NCI-H1694 (cell line): Measurements from ENCODE around the gene LRRC8D.
"Not testable (repeated sequence)": the region's sequence is repeated elsewhere in the genome, so short reads cannot be mapped to it uniquely, and the experiment has no call there.

Source experiments
- DNase-seq: peaks from one replicate; lab custom pipeline; 2025; lab: John Stamatoyannopoulos, UW

Gene LRRC8D

DNA sequence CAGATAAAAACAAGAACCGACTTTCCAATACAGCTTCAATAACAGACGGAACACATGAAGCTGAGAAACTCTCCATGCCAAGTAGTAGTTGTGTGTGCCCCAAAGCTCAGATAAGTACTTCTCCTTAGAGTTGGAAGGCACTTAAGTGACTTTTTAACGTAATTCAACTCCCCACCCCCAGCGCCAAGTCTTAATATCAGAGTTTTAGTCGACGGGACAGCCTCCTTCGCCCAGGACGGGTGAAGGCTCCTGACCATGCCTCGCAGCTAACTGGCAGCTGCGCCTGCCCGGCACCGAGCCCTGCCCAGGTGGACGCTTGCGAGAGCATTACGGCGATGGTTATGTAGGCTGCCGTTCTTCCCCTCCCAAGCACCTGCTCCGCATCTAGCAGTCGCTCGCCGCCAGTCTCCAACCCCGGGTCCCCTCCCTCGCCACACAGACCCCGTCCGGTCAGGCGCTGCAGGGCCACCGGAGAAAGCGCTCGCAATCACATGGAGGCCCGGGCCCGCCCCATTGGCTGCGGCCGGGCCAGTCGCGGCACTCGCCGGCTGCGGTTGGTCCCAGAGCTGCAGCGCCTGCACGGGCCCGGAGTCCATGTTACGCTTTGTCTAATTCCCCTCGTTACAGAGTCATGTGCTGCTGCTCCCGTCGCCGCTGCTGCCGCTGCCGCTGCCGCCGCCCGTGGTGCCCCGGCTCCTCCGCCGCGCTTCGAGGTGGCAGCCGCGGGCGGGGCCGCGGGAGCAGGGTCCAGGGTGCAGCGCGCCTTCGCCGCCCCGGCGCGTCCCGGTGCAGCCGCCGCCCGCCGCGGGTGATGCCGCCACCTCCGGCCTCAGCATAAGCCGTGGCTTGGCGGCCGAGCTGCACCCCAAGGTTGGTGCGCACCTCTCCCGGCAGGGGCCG, at the start of gene LRRC8D:
Gene LRRC8D, plus strand, starts transcription at position 611 of the 900 bp plus-strand sequence. CDS start 112,037 bp downstream, outside the sequence.
- peak; percentile 71 for DNase-seq

- no peak for DNase-seq
Measured at GRCh38 chr1:89771991-89772560, 48.8 kb upstream of the LRRC8D start.

DNA sequence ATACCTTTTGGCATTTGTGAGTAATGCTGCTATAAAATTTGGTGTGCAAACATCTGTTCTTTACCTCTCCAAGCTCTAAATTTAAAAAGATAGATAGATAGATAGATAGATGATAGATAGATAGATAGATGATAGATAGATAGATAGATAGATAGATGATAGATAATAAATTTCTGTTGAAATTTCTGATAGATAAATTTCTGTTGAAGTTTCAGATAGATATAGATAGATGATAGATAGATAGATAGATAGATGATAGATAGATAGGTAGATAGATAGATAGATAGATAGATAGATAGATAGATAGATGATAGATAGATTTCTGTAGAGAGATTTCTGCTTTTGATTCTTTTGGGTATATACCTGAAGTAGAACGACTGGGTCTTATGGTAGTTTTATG, 44.7 kb upstream of the LRRC8D start:
- DNase-seq, result not testable (repeated sequence)

- not testable (repeated sequence) for DNase-seq
Measured at GRCh38 chr1:89777271-89777670, 43.6 kb upstream of the LRRC8D start.

GRCh38 chr1:89779151-89779940, 41.5 kb upstream of the LRRC8D start:
- DNase-seq, result no peak

DNA sequence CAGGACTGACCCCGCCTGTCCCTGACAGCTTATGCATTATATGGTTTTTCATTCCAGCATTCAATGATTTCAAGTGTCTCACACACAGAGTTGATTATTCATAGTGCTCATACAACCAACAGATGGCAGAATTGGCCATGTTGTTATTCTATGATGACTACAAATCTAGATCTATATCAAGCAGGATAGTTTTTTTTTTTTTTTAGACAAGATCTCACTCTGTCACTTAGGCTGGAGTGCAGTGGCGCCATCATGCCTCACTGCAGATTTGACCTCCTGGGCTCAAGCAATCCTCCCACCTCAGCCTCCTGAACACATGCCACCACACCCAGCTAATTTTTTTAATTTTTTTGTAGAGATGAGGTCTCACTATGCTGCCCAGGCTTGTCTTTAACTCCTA, 40.1 kb upstream of the LRRC8D start:
- peak; percentile 66 for DNase-seq

- no peak for DNase-seq
Measured at GRCh38 chr1:89781494-89782126, 39.2 kb upstream of the LRRC8D start.

DNA sequence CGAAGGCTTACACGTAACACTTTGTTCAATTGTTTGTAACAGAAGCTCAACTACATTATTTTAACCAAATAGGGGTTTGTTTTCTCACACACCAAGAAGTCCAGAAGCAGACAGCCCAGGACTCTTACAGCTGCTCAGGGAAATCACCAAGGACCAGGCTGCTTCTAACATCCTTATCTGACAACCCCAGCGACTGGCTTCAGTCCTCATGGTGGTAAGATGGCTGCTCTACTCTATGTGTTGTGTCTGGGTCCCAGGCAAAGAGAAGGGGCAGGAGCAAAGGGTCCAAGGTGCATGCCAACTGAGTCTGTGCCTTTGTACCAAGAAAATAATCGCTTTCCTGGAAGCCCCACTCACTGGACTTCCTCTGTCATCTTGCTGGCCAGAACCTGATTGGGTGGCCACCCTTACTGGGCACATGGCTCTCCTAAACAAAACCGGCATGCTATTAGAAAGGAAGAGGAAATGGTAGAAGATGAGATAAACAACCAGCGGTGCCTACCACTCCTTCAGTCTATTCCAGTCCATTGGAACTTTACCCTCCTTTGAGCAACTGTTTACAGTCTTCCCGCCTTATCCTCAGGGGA, 34.1 kb upstream of the LRRC8D start:
- DNase-seq, result no peak

GRCh38 chr1:89790592-89790991, 30.2 kb upstream of the LRRC8D start:
- no peak for DNase-seq

- DNase-seq, result no peak
Measured at GRCh38 chr1:89791064-89791726, 29.6 kb upstream of the LRRC8D start.

- no peak for DNase-seq
Measured at GRCh38 chr1:89794406-89794805, 26.4 kb upstream of the LRRC8D start.

DNA sequence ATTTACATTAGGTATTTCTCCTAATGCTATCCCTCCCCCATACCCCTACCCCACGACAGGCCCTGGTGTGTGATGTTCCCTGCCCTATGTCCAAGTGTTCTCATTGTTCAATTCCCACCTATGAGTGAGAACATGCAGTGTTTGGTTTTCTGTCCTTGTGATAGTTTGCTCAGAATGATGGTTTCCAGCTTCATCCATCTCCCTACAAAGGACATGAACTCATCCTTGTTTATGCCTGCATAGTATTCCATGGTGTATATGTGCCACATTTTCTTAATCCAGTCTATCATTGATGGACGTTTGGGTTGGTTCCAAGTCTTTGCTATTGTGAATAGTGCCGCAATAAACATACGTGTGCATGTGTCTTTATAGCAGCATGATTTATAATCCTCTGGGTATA, 25.3 kb upstream of the LRRC8D start:
- DNase-seq, result not testable (repeated sequence)

GRCh38 chr1:89797876-89798275, 23.0 kb upstream of the LRRC8D start:
- DNase-seq, result not testable (repeated sequence)

DNA sequence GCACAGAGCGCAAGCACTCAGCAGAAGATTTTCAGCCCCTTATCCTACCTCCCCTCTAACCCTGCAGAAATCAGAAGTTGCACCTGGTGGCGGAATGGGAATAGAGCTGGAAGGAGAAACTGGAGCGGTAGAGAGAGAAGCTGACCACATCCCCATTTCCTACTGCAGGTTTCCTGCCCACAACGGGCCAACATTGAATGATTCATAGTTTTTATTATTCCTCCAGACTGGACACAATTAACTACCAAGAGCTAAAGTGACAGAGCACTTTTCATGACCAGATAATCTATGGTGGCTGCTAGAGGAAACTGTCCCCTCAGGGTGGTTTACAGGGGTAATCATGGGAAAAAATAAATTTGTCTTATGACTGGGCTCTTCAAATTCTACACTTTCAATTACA, 21.3 kb upstream of the LRRC8D start:
- DNase-seq, result no peak

GRCh38 chr1:89800022-89800655, 20.7 kb upstream of the LRRC8D start:
- DNase-seq, result no peak

GRCh38 chr1:89800718-89801117, 20.1 kb upstream of the LRRC8D start:
- DNase-seq, result no peak

DNA sequence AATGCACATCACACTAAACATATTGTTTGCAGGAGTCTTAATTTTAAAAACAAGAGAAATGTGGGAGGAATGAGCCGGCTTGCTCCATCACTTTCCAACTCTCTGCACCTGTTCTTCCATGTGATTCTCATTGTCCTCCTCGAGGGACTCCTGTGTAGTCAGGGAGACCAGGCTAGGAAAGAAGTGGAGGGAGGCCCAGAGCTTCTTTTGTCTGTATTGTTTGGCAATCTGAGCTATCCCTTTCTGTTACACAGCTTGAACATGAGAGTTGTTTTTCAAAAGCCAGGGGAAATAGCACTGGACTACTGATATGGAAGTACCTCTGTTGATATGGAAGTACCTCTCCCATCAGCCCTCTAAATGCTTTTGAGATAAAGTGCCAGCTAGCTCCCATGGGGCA, 18.8 kb upstream of the LRRC8D start:
- no peak for DNase-seq

DNA sequence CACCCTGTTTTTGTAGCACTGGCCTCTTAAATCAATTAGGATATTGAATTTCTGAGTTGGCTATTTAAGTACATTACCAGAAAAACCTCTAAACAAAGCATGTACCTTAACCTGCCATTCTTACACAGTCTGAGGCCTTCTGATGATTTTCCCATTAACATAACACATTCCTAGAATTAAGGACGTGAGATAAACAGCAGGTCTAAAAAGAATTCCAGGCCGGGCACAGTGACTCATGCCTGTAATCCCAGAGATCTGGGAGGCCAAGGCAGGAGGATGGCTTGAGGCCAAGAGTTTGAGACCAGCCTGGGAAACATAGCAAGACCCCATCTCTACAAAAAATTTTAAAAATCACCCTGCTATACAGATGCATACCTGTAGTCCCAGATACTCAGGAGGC, 18.0 kb upstream of the LRRC8D start:
- no peak for DNase-seq

- peak; percentile 73 for DNase-seq
Measured at GRCh38 chr1:89804642-89805237, 16.1 kb upstream of the LRRC8D start.

DNA sequence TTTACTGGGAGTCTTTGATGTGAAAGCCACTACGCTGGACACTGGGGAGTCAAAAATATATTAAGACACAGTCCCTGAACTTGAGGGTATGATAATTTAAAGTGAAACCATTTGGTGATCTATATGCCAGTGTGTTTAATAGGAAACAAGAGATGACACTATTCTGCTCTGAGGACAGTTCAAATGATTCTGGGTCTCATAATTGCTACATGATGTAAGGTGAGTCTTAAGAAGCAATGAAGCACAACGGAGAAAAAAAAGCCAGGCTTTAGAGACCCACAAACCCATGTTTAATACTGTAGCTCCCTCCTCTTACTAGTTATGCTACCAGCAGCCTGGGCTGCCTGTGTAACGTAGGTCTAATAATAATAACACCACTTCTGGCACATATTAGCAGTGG, 14.2 kb upstream of the LRRC8D start:
- DNase-seq, result no peak
